Measurements from ENCODE around the gene PARN.

- TF ChIP-seq EZH2 (IDR thresholded peaks at IDR 0.05; ENCODE audit: borderline replicate concordance, low read length) (no peak), CTCF (conservative IDR thresholded peaks at IDR 0.05 in 1 of 2, IDR thresholded peaks at IDR 0.05 in 1 of 2; ENCODE audit: extremely low read depth in 1 of 2, insufficient read depth in 1 of 2, low read depth in 1 of 2, low read length in 2 of 2) (no peak)
Measured at GRCh38 chr16:14472357-14472756, 157.7 kb downstream of the PARN start.

Data from mammary epithelial cell (primary cell).